ENCODE measurements around the gene CAB39.
"Not testable (repeated sequence)": the region's sequence is repeated elsewhere in the genome, so short reads cannot be mapped to it uniquely, and the experiment has no call there.

The CAB39 gene

GRCh38 chr2:230697676-230698075 lies 15.0 kb upstream of the CAB39 start:
- no peak overlapping the region for H3K4me3 Mint-ChIP-seq
- no peaks in the 10 kb centered on the region for H3K27me3 Mint-ChIP-seq (ENCODE audit: low read depth, poor library complexity)
- H3K27ac Mint-ChIP-seq = no peak overlapping the region
- no peak for TF ChIP-seq CTCF (IDR thresholded peaks at IDR 0.05)
- peaks cover 3% of the 10 kb centered on the region for H3K36me3 Mint-ChIP-seq (ENCODE audit: low read depth)
- H3K9me3 Mint-ChIP-seq = peaks cover 17% of the 10 kb centered on the region
- no peak for DNase-seq
- no peaks in the 10 kb centered on the region for H3K4me1 Mint-ChIP-seq

GRCh38 chr2:230698753-230699152 lies 13.9 kb upstream of the CAB39 start:
- peaks cover 27% of the 10 kb centered on the region for H3K9me3 Mint-ChIP-seq
- H3K36me3 Mint-ChIP-seq (ENCODE audit: low read depth); H3K4me1 Mint-ChIP-seq; DNase-seq; H3K27me3 Mint-ChIP-seq (ENCODE audit: low read depth, poor library complexity); H3K4me3 Mint-ChIP-seq; H3K27ac Mint-ChIP-seq: not testable (repeated sequence)

GRCh38 chr2:230700447-230700846 lies 12.2 kb upstream of the CAB39 start:
- DNase-seq = no peak
- H3K27ac Mint-ChIP-seq = no peak overlapping the region
- TF ChIP-seq CTCF (IDR thresholded peaks at IDR 0.05) = no peak
- H3K4me3 Mint-ChIP-seq = no peak overlapping the region
- H3K4me1 Mint-ChIP-seq = no peaks in the 10 kb centered on the region
- no peaks in the 10 kb centered on the region for H3K27me3 Mint-ChIP-seq (ENCODE audit: low read depth, poor library complexity)
- H3K36me3 Mint-ChIP-seq (ENCODE audit: low read depth) = peaks cover 6% of the 10 kb centered on the region
- H3K9me3 Mint-ChIP-seq = peaks cover 31% of the 10 kb centered on the region

- H3K9me3 Mint-ChIP-seq = peaks cover 31% of the 10 kb centered on the region
- H3K36me3 Mint-ChIP-seq (ENCODE audit: low read depth) = peaks cover 6% of the 10 kb centered on the region
- H3K27ac Mint-ChIP-seq = peak overlapping the region; percentile 48
- H3K4me1 Mint-ChIP-seq = no peaks in the 10 kb centered on the region
- no peak for TF ChIP-seq CTCF (IDR thresholded peaks at IDR 0.05)
- no peaks in the 10 kb centered on the region for H3K27me3 Mint-ChIP-seq (ENCODE audit: low read depth, poor library complexity)
- DNase-seq = no peak
- no peak overlapping the region for H3K4me3 Mint-ChIP-seq
Measured at GRCh38 chr2:230701308-230701707, 11.3 kb upstream of the CAB39 start.

- peaks cover 31% of the 10 kb centered on the region for H3K9me3 Mint-ChIP-seq
- H3K4me1 Mint-ChIP-seq; H3K27ac Mint-ChIP-seq; H3K4me3 Mint-ChIP-seq; H3K36me3 Mint-ChIP-seq (ENCODE audit: low read depth); DNase-seq; H3K27me3 Mint-ChIP-seq (ENCODE audit: low read depth, poor library complexity): not testable (repeated sequence)
Measured at GRCh38 chr2:230702457-230702856, 10.2 kb upstream of the CAB39 start.

GRCh38 chr2:230703514-230703913 lies 9.1 kb upstream of the CAB39 start:
- peaks cover 31% of the 10 kb centered on the region for H3K9me3 Mint-ChIP-seq
- no peak overlapping the region for H3K4me3 Mint-ChIP-seq
- no peak for TF ChIP-seq CTCF (IDR thresholded peaks at IDR 0.05)
- H3K36me3 Mint-ChIP-seq (ENCODE audit: low read depth) = peaks cover 6% of the 10 kb centered on the region
- peaks cover 7% of the 10 kb centered on the region for H3K27me3 Mint-ChIP-seq (ENCODE audit: low read depth, poor library complexity)
- no peak for DNase-seq
- no peak overlapping the region for H3K27ac Mint-ChIP-seq
- no peaks in the 10 kb centered on the region for H3K4me1 Mint-ChIP-seq

GRCh38 chr2:230706053-230706521 lies 6.6 kb upstream of the CAB39 start:
- Mint-ChIP-seq H3K27me3 (ENCODE audit: low read depth, poor library complexity) (peaks cover 12% of the 10 kb centered on the region), H3K4me3 (no peak overlapping the region), H3K9me3 (peaks cover 27% of the 10 kb centered on the region), H3K4me1 (no peaks in the 10 kb centered on the region), H3K27ac (no peak overlapping the region), H3K36me3 (ENCODE audit: low read depth) (peaks cover 6% of the 10 kb centered on the region)
- no peak for TF ChIP-seq CTCF (IDR thresholded peaks at IDR 0.05)
- DNase-seq = no peak
